Parathyroid adenoma (tissue), 2 donors: ENCODE results near the gene VASP.

Experiments used
- H2AFZ ChIP-seq: fragments of 300-600 bp; sonication (generic); one replicate; pipeline ENCODE4 v1.7.0; 2017; ENCODE audit warnings: antibody characterized with exemption, mild to moderate bottlenecking
- H3K27ac ChIP-seq: fragments of 300-600 bp; sonication (generic); one replicate; pipeline ENCODE4 v1.7.0; 2017
- H3K27me3 ChIP-seq: fragments of 300-600 bp; sonication (generic); one replicate; pipeline ENCODE4 v1.7.0; 2017; ENCODE audit warnings: low read length; ENCODE audit not compliant: control insufficient read depth, insufficient read depth
- H3K36me3 ChIP-seq: fragments of 300-600 bp; sonication (generic); one replicate; pipeline ENCODE4 v1.7.0; 2017; ENCODE audit warnings: low read length; ENCODE audit not compliant: control insufficient read depth, insufficient read depth
- H3K4me1 ChIP-seq: fragments of 300-600 bp; sonication (generic); one replicate; pipeline ENCODE4 v1.7.0; 2017; ENCODE audit warnings: control low read depth
- H3K4me2 ChIP-seq: fragments of 300-600 bp; sonication (generic); one replicate; pipeline ENCODE4 v1.7.0; 2017; ENCODE audit warnings: low read length
- H3K4me3 ChIP-seq: fragments of 300-600 bp; sonication (generic); one replicate; pipeline ENCODE4 v1.7.0; 2017; ENCODE audit warnings: low read depth, low read length
- H3K79me2 ChIP-seq: fragments of 300-600 bp; sonication (generic); one replicate; pipeline ENCODE4 v1.7.0; 2017; ENCODE audit warnings: control low read depth
- H3K9ac ChIP-seq: fragments of 300-600 bp; sonication (generic); one replicate; pipeline ENCODE4 v1.7.0; 2017; ENCODE audit warnings: mild to moderate bottlenecking
- H3K9me3 ChIP-seq: fragments of 300-600 bp; sonication (generic); one replicate; pipeline ENCODE4 v1.7.0; 2017; ENCODE audit warnings: low read length; ENCODE audit not compliant: control insufficient read depth
- TF ChIP-seq, protein P1 (sequence below): fragments of 300-600 bp; sonication (generic); IDR thresholded peaks from one replicate; pipeline ENCODE4 v1.7.0; 2017; ENCODE audit warnings: antibody characterized with exemption, mild to moderate bottlenecking
- donor health status: primary hyperparathyroidism.

Gene VASP

GRCh38 chr19:45503909-45504308, 3.4 kb upstream of the VASP start:
- Histone ChIP-seq H2AFZ (no peak overlapping the region), H3K27me3 (no peaks in the 10 kb centered on the region), H3K4me1 (no peaks in the 10 kb centered on the region), H3K9me3 (no peaks in the 10 kb centered on the region), H3K4me2 (no peak overlapping the region), H3K4me3 (no peak overlapping the region), H3K79me2 (peaks cover 6% of the 10 kb centered on the region), H3K9ac (no peak overlapping the region), H3K36me3 (no peaks in the 10 kb centered on the region), H3K27ac (no peak overlapping the region)
- TF ChIP-seq, protein P1, sequence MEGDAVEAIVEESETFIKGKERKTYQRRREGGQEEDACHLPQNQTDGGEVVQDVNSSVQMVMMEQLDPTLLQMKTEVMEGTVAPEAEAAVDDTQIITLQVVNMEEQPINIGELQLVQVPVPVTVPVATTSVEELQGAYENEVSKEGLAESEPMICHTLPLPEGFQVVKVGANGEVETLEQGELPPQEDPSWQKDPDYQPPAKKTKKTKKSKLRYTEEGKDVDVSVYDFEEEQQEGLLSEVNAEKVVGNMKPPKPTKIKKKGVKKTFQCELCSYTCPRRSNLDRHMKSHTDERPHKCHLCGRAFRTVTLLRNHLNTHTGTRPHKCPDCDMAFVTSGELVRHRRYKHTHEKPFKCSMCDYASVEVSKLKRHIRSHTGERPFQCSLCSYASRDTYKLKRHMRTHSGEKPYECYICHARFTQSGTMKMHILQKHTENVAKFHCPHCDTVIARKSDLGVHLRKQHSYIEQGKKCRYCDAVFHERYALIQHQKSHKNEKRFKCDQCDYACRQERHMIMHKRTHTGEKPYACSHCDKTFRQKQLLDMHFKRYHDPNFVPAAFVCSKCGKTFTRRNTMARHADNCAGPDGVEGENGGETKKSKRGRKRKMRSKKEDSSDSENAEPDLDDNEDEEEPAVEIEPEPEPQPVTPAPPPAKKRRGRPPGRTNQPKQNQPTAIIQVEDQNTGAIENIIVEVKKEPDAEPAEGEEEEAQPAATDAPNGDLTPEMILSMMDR, result no peak

DNA sequence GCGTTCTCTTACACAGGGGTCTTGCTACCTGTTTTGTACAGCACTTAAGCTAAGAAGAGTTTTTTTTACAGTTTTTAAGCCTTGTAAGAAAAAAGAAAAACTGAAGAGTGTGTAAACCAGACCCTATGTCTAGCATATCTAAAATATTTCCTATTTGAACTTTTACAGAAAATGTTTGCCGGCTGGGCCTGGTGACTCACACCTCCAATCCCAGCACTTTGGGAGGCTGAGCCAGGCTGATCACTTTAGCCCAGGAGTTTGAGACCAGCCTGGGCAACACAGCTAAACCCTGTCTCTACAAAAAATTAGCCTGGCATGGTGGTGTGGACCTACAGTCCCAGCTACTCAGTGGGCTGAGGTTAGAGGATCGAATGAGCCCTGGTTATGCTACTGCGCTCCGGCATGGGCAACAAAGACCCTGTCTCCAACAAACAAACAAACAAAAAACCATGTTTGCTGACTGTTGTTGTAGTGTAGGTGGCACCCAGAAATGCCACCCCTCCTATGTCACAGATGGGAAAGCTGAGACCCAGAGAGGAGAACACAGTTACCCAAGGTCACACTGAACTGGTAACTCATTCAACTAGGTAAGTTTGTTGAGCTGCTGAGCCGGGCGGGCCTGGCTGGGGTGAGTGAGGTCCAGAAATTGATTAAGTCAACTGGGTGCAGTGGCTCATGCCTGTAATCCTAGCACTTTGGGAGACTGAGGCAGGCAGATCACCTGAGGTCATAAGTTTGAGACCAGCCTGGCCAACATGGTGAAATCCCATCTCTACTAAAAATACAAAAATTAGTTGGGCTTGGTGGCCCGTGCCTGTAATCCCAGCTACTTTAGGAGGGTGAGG, 1.9 kb upstream of the VASP start:
- no peak overlapping the region for H3K4me3 ChIP-seq
- no peak overlapping the region for H2AFZ ChIP-seq
- H3K27me3 ChIP-seq, result no peaks in the 10 kb centered on the region
- H3K4me2 ChIP-seq, result no peak overlapping the region
- H3K36me3 ChIP-seq, result no peaks in the 10 kb centered on the region
- no peak overlapping the region for H3K27ac ChIP-seq
- H3K9me3 ChIP-seq, result no peaks in the 10 kb centered on the region
- peaks cover 4% of the 10 kb centered on the region for H3K4me1 ChIP-seq
- H3K9ac ChIP-seq, result no peak overlapping the region
- peaks cover 8% of the 10 kb centered on the region for H3K79me2 ChIP-seq
- TF ChIP-seq, protein P1, result no peak

DNA sequence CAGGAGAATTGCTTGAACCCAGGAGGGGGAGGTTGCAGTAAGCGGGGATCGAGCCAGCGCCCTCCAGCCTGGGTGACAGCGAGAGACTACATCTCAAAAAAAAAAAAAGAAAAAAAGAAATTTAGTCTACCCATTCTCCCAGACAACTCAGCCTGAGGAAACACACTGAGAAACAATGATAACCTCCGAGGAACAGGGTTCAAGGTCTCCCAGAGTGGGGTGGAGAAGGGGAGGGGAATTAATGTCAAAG, 1.4 kb upstream of the VASP start:
- H3K36me3 ChIP-seq, result no peaks in the 10 kb centered on the region
- H2AFZ ChIP-seq, result peak overlapping the region; percentile 70
- peaks cover 9% of the 10 kb centered on the region for H3K79me2 ChIP-seq
- H3K27ac ChIP-seq, result peak overlapping the region; percentile 81
- H3K27me3 ChIP-seq, result no peaks in the 10 kb centered on the region
- no peaks in the 10 kb centered on the region for H3K9me3 ChIP-seq
- H3K4me3 ChIP-seq, result peak overlapping the region; percentile 92
- peaks cover 4% of the 10 kb centered on the region for H3K4me1 ChIP-seq
- TF ChIP-seq, protein P1, result no peak
- peak overlapping the region; percentile 84 for H3K4me2 ChIP-seq
- no peak overlapping the region for H3K9ac ChIP-seq

DNA sequence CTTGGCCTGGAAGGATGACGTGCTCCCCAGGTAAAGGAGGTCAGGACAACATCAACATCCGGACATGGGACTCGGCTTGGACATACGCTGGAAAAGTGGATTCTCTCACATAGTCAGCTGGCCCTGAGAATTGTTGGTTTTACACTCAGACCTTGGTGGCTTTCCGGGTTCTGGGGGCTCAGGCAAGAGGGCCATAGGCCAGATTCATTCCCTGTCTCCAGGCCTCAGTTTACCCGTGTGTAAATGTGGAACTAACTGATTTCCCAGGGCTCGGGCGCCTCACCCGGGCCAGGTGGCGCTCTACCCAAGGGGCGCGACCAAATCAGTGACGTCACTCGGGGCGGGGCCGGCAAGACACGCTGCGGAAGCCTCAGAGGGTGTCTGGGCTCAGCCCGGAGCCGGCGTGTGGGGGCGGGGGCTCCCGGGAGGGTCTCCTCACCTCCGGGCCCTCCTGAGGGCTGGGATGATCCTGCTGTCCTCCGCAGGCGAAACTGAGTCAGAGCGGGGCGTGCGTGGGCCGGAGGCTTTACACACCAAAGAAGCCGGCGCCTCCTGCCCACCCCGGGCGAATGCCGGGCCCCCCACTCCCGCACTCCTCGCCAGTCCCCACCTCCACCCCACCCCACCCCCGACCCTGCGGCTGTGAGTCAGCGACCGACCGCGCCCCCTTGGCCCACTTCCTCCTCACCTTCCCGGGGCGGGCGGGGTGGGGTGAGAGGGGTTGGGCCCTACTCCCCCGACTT, 862 bp upstream of the VASP start:
- Histone ChIP-seq H3K9ac (no peak overlapping the region), H3K27ac (peak overlapping the region; percentile 81), H3K36me3 (no peaks in the 10 kb centered on the region), H3K4me3 (peak overlapping the region; percentile 92), H3K79me2 (peaks cover 9% of the 10 kb centered on the region), H2AFZ (peak overlapping the region; percentile 70), H3K4me1 (peaks cover 4% of the 10 kb centered on the region), H3K27me3 (no peaks in the 10 kb centered on the region), H3K9me3 (no peaks in the 10 kb centered on the region), H3K4me2 (peak overlapping the region; percentile 84)
- TF ChIP-seq, protein P1, result peak; percentile 76
